ENCODE data around the gene ADAP2.
"Not testable (repeated sequence)": the region's sequence is repeated elsewhere in the genome, so short reads cannot be mapped to it uniquely, and the experiment has no call there.

The ADAP2 gene

GRCh38 chr17:30975042-30975820 lies 53.5 kb downstream of the ADAP2 start:
- DNase-seq: no peak

- DNase-seq: not testable (repeated sequence)
Observed at GRCh38 chr17:30979919-30980318, 58.2 kb downstream of the ADAP2 start.

- no peak for DNase-seq
Observed at GRCh38 chr17:30981531-30982519, 60.1 kb downstream of the ADAP2 start.

GRCh38 chr17:30982855-30983254 lies 61.1 kb downstream of the ADAP2 start:
- no peak for DNase-seq

GRCh38 chr17:30990458-30990857 lies 68.7 kb downstream of the ADAP2 start:
- DNase-seq: no peak

- no peak for DNase-seq
Observed at GRCh38 chr17:30992551-30992950, 70.8 kb downstream of the ADAP2 start.

GRCh38 chr17:30995347-30995746 lies 73.6 kb downstream of the ADAP2 start:
- DNase-seq: no peak

- DNase-seq: no peak
Observed at GRCh38 chr17:30996486-30996885, 74.7 kb downstream of the ADAP2 start.

GRCh38 chr17:30997270-30997669 lies 75.5 kb downstream of the ADAP2 start:
- DNase-seq: no peak

GRCh38 chr17:30997842-30998241 lies 76.1 kb downstream of the ADAP2 start:
- no peak for DNase-seq

GRCh38 chr17:31002047-31002446 lies 80.3 kb downstream of the ADAP2 start:
- DNase-seq: no peak

- DNase-seq: no peak
Observed at GRCh38 chr17:31003225-31003866, 81.6 kb downstream of the ADAP2 start.

- DNase-seq: no peak
Observed at GRCh38 chr17:31004160-31004559, 82.4 kb downstream of the ADAP2 start.

GRCh38 chr17:31007695-31008373 lies 86.1 kb downstream of the ADAP2 start:
- DNase-seq: peak in 1 of 2 experiments; percentile 57

GRCh38 chr17:31008374-31009041 lies 86.8 kb downstream of the ADAP2 start:
- peak; percentile 47 to 57 for DNase-seq

All from Kasumi-1 (cell line).